Posterior vena cava (tissue), 2 donors: ENCODE data around the gene GPR32. TPM values are rescaled to one million over a fixed set of nuclear protein-coding genes. Genes with fewer than 3 reads are reported as not detected.
A peak's percentile ranks its signal among the peaks of the same experiment; 100 is the strongest.
"Not testable (repeated sequence)": the region's sequence is repeated elsewhere in the genome, so short reads cannot be mapped to it uniquely, and the experiment has no call there.

Experiments
- DNase-seq: peaks from one replicate; pipeline ENCODE4 v3.0.0-alpha.2; 2020; ENCODE audit warnings: low spot score
- intact Hi-C, 2 donors: fragments of 100-400 bp; cut with DNase I; formaldehyde crosslinking; loops; one replicate each; pipeline versions ENCODE4 v1.14.1 to v1.14.2; 2022 to 2023
- long read RNA-seq, 2 donors: library from polyadenylated mRNA; unstranded; transcript quantifications; one replicate each; pipeline ENCODE4 v2.0.0, GENCODE V29; 2020 to 2021
- total RNA-seq, 2 donors: library from RNA; stranded (reverse); fragmentation: NEBNext Ultra II Directional; extraction: Animal tissue kit (Norgen Biotek cat#: 25700); gene quantifications; one replicate each; pipeline ENCODE4 v1.2.1, GENCODE V29; 2021
- donor health status: DM: yes; HTN: yes; CAD: no.
- donor health status: DM: yes; HTN: yes; CAD: no.

GPR32 gene
- not detected for total RNA-seq
- long read RNA-seq, donor 1 = 0 reads
- long read RNA-seq, donor 2 = 0 reads

GRCh38 chr19:50770164-50770563 lies at the start of gene GPR32:
GPR32 (plus strand) TSS chr19:50770464; CDS start chr19:50770601, 137 bp downstream.
- DNase-seq, intact Hi-C loops: not testable (repeated sequence)

- intact Hi-C loops = no loop called here
Measured at GRCh38 chr19:50720921-50721381, 49.3 kb upstream of the GPR32 start.

GRCh38 chr19:50721441-50722137 lies 48.7 kb upstream of the GPR32 start:
- intact Hi-C loops = no loop called here
- no peak for DNase-seq

More at GRCh38 chr19:50720921-50721381, 49.3 kb upstream of the GPR32 start:
- no peak for DNase-seq

GRCh38 chr19:50722201-50723013 lies 47.9 kb upstream of the GPR32 start:
- intact Hi-C loops = no loop called here
- peak; percentile 72 for DNase-seq

GRCh38 chr19:50723069-50723468 lies 47.2 kb upstream of the GPR32 start, which contains the start of gene CLEC11A:
CLEC11A (plus strand) TSS chr19:50723364; CDS start chr19:50723526, 162 bp downstream.
- intact Hi-C loops = no loop called here
- peak; percentile 86 for DNase-seq

- peak; percentile 73 for DNase-seq
- intact Hi-C loops = no loop called here
Measured at GRCh38 chr19:50723735-50724521, 46.3 kb upstream of the GPR32 start.

- intact Hi-C loops = no loop called here
- peak; percentile 99 for DNase-seq
Measured at GRCh38 chr19:50724522-50725217, 45.6 kb upstream of the GPR32 start.

GRCh38 chr19:50725218-50725910 lies 44.9 kb upstream of the GPR32 start:
- intact Hi-C loops = no loop called here

GRCh38 chr19:50725911-50726230 lies 44.4 kb upstream of the GPR32 start:
- intact Hi-C loops = no loop called here
- no peak for DNase-seq

More at GRCh38 chr19:50725218-50725910, 44.9 kb upstream of the GPR32 start:
- no peak for DNase-seq

- intact Hi-C loops = no loop called here
- DNase-seq = peak; percentile 86
Measured at GRCh38 chr19:50728084-50728737, 42.1 kb upstream of the GPR32 start.

GRCh38 chr19:50729894-50730293 lies 40.4 kb upstream of the GPR32 start:
- no peak for DNase-seq
- intact Hi-C loops = no loop called here

- intact Hi-C loops = no loop called here
- DNase-seq = no peak
Measured at GRCh38 chr19:50735869-50736268, 34.4 kb upstream of the GPR32 start.

GRCh38 chr19:50736338-50736737 lies 33.9 kb upstream of the GPR32 start:
- intact Hi-C loops = no loop called here
- no peak for DNase-seq

- no peak for DNase-seq
- intact Hi-C loops = no loop called here
Measured at GRCh38 chr19:50739132-50739913, 30.9 kb upstream of the GPR32 start.

- DNase-seq = no peak
- intact Hi-C loops = no loop called here
Measured at GRCh38 chr19:50739914-50740426, 30.3 kb upstream of the GPR32 start.

GRCh38 chr19:50741179-50741933 lies 28.9 kb upstream of the GPR32 start:
- no peak for DNase-seq
- intact Hi-C loops = no loop called here
